Breast epithelium (tissue), 3 donors: ENCODE measurements around the gene SETDB2.

Source experiments
- CTCF ChIP-seq, 3 donors: fragments of 450-650 bp; IDR thresholded peaks; one replicate each; pipeline ENCODE4 v1.5.1; 2016 to 2017; ENCODE audit warnings: antibody characterized with exemption in 3 of 3, mild to moderate bottlenecking in 3 of 3, moderate library complexity in 3 of 3
- POLR2A ChIP-seq: fragments of 450-650 bp; IDR thresholded peaks from one replicate; pipeline ENCODE4 v1.6.1; 2016; ENCODE audit warnings: antibody characterized with exemption, mild to moderate bottlenecking, moderate library complexity
- POLR2AphosphoS5 ChIP-seq, 3 donors: sonication (generic); formaldehyde crosslinking; IDR thresholded peaks; one replicate each; pipeline ENCODE4 v1.6.1; 2017; ENCODE audit warnings: antibody characterized with exemption in 3 of 3

GRCh38 chr13:49502954-49503353, 58.9 kb downstream of the SETDB2 start:
- no peak for TF ChIP-seq CTCF (IDR thresholded peaks at IDR 0.05)
- TF ChIP-seq POLR2A = no peak
- TF ChIP-seq POLR2AphosphoS5 (IDR thresholded peaks at IDR 0.05) = no peak
